Lung (tissue), 12 donors: ENCODE measurements around the gene PITRM1. TPM values are rescaled to one million over a fixed set of nuclear protein-coding genes. Genes with fewer than 3 reads are reported as not detected.

Experiments used
- ATAC-seq: fragments of 200-7000 bp; cut with Tn5 transposase; one replicate; pipeline ENCODE4 v1.9.1; 2020; ENCODE audit warnings: moderate number of reproducible peaks; ENCODE audit not compliant: insufficient read depth, low FRiP score
- DNase-seq, 3 donors: peaks; one replicate each; pipeline ENCODE4 v3.0.0-alpha.2; 2013 to 2017
- H3K27ac ChIP-seq, 2 donors: one replicate each; pipeline ENCODE4 v1.5.1; 2013; ENCODE audit warnings: mild to moderate bottlenecking in 2 of 2, moderate library complexity in 2 of 2, control low read depth in 1 of 2, inconsistent platforms in 1 of 2, low read depth in 1 of 2, low read length in 1 of 2
- H3K27me3 ChIP-seq, 3 donors: one replicate each; pipeline ENCODE4 v1.5.1; 2013; ENCODE audit warnings: low read length in 2 of 3; ENCODE audit not compliant: control insufficient read depth in 3 of 3, insufficient read depth in 3 of 3
- H3K36me3 ChIP-seq, 4 donors: one replicate each; pipeline ENCODE4 v1.5.1; 2013; ENCODE audit warnings: low read length in 4 of 4, mild to moderate bottlenecking in 1 of 4, moderate library complexity in 1 of 4; ENCODE audit not compliant: control insufficient read depth in 4 of 4, insufficient read depth in 4 of 4
- H3K4me1 ChIP-seq, 5 donors: one replicate each; pipeline ENCODE4 v1.5.1; 2013; ENCODE audit warnings: low read length in 5 of 5, mild to moderate bottlenecking in 2 of 5, moderate library complexity in 1 of 5; ENCODE audit not compliant: control insufficient read depth in 5 of 5, insufficient read depth in 5 of 5
- H3K4me3 ChIP-seq: one replicate; pipeline ENCODE4 v1.5.1; 2013; ENCODE audit warnings: mild to moderate bottlenecking, control low read depth, moderate library complexity
- H3K9ac ChIP-seq, 2 donors: one replicate each; pipeline ENCODE4 v1.5.1; 2013; ENCODE audit warnings: low read length in 2 of 2, control low read depth in 1 of 2; ENCODE audit not compliant: insufficient read depth in 1 of 2
- H3K9me3 ChIP-seq, 4 donors: one replicate each; pipeline ENCODE4 v1.5.1; 2013; ENCODE audit warnings: low read length in 3 of 4, mild to moderate bottlenecking in 1 of 4, moderate library complexity in 1 of 4; ENCODE audit not compliant: control insufficient read depth in 4 of 4, insufficient read depth in 3 of 4
- WGBS, 2 donors: extraction: QIAGEN DNeasy Blood & Tissue Kit; methylation state at CpG; one replicate each; pipeline ENCODE4 v1.1.7; 2013; 5-methylcytosine and 5-hydroxymethylcytosine counted together
- polyA plus RNA-seq, 2 donors: library from polyadenylated mRNA; stranded (reverse); fragments of 200-250 nt; gene quantifications; one replicate each; pipeline ENCODE4 v1.2.1, GENCODE V29; 2013
- total RNA-seq, 2 donors: library from RNA; depleted of rRNA in 1 of 2; stranded (reverse); fragments of >200 nt in 1 of 2; gene quantifications; one replicate each; pipeline ENCODE4 v1.2.1, GENCODE V29; 2014 to 2021
- TF ChIP-seq, protein P1 (sequence below): IDR thresholded peaks from 2 replicates; pipeline ENCODE4 v1.5.1; 2012; ENCODE audit warnings: mild to moderate bottlenecking; ENCODE audit errors: control extremely low read depth, extremely low read depth
- donor health status: control.
- donor health status: control.
- donor health status: Bipolar disorder and iron deficiency.
- donor health status: healthy.
- donor health status: DM: yes; HTN: yes; CAD: no.

Gene PITRM1
- total and polyA plus RNA-seq, 4 donors: 46.5 to 88.5 (median 60.7) TPM

DNA sequence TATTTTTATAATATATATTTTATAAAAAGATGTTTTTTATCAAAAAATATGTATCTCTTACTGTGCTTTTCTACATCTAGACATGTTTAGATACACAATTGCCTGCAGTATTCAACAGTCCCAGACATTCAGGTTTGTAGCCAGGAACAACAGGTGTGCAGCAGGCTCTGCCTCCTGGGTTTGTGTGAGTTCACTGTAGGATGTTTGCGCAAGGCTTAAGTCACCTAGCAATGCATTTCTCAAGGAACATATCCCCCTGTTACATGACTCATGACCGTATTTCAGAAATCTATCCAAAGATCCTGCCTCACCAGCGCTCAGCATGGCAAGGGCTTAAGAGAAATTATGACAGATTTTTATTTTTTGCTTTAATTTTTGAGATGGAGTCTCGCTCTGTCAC, 41.5 kb downstream of the PITRM1 start:
- TF ChIP-seq, protein P1, sequence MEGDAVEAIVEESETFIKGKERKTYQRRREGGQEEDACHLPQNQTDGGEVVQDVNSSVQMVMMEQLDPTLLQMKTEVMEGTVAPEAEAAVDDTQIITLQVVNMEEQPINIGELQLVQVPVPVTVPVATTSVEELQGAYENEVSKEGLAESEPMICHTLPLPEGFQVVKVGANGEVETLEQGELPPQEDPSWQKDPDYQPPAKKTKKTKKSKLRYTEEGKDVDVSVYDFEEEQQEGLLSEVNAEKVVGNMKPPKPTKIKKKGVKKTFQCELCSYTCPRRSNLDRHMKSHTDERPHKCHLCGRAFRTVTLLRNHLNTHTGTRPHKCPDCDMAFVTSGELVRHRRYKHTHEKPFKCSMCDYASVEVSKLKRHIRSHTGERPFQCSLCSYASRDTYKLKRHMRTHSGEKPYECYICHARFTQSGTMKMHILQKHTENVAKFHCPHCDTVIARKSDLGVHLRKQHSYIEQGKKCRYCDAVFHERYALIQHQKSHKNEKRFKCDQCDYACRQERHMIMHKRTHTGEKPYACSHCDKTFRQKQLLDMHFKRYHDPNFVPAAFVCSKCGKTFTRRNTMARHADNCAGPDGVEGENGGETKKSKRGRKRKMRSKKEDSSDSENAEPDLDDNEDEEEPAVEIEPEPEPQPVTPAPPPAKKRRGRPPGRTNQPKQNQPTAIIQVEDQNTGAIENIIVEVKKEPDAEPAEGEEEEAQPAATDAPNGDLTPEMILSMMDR: no peak
- ATAC-seq: no peak
- WGBS, 2 donors: 79 to 88% methylated on average over 4 of the region's 4 CpGs
- Histone ChIP-seq H3K4me3 (no peak overlapping the region), H3K27me3 (no peaks in the 10 kb centered on the region), H3K9me3 (no peaks in the 10 kb centered on the region), H3K4me1 (peaks cover 0 to 4% (median 1%) of the 10 kb centered on the region in 5 donors), H3K36me3 (peaks cover 16 to 26% (median 24%) of the 10 kb centered on the region in 4 donors), H3K9ac (no peak overlapping the region), H3K27ac (no peak overlapping the region)
- peak in 2 of 3 donors; percentile 14 to 50 for DNase-seq

GRCh38 chr10:3129581-3130340, 42.8 kb downstream of the PITRM1 start:
- 90 to 97% methylated on average over 40 of the region's 40 CpGs for WGBS, 2 donors
- Histone ChIP-seq H3K4me1 (peaks cover 0 to 6% (median 4%) of the 10 kb centered on the region in 5 donors), H3K9me3 (no peaks in the 10 kb centered on the region), H3K36me3 (peaks cover 11 to 23% (median 16%) of the 10 kb centered on the region in 4 donors), H3K27me3 (no peaks in the 10 kb centered on the region), H3K27ac (no peak overlapping the region), H3K4me3 (no peak overlapping the region), H3K9ac (no peak overlapping the region)
- no peak for ATAC-seq
- no peak for DNase-seq
- TF ChIP-seq, protein P1: no peak

DNA sequence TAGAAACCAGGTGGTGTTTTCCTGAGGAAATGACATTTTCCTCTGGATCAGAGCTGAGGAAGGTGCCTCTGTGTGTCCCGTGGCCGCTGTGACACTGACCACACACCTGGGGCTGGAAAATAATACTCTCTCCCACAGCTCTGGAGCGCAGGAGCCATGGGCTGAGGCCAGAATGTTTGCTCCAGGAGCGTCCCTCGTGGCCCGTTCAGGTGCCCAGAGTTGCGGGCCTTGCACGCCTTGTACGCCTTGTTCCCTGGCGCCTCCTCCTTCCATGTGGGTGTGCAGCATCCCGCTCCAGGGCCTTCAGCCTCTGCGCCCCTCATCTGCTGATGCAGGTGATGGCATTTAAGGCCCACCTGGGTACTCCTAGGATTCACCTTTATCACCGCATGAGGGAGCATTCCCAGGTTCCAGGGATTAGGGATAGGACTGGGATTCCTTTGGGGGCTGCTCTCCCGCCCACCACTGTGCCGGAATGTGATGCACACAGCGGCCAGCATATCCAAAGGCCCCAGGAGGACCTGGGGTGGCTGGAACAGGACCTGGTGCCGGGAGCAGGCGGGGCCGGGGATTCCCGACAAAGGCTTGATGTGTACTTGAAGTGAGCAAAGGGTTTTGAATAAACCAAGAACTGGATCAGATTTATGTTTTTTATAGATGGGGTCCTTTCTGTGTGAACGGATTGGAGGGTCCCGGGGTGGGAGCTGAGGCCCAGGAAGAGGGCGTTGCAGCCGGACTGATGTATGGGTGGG, 44.0 kb downstream of the PITRM1 start:
- Histone ChIP-seq H3K9ac (no peak overlapping the region), H3K9me3 (no peaks in the 10 kb centered on the region), H3K36me3 (peaks cover 4 to 27% (median 11%) of the 10 kb centered on the region in 4 donors), H3K4me1 (peaks cover 0 to 6% (median 4%) of the 10 kb centered on the region in 5 donors), H3K4me3 (no peak overlapping the region), H3K27ac (no peak overlapping the region), H3K27me3 (no peaks in the 10 kb centered on the region)
- 93 to 97% methylated on average over 24 of the region's 24 CpGs for WGBS, 2 donors
- DNase-seq (no peak), ATAC-seq (no peak)
- TF ChIP-seq, protein P1: no peak
